Sigmoid colon (tissue), 7 donors: ENCODE results near the gene FOXN3. TPM values are rescaled to one million over a fixed set of nuclear protein-coding genes. Genes with fewer than 3 reads are reported as not detected.

ENCODE experiments used
- DNase-seq: peaks from one replicate; pipeline ENCODE4 v3.0.0-alpha.2; 2019
- H3K27ac ChIP-seq, 4 donors: fragments of 200-600 bp; sonication (generic); one replicate each; pipeline ENCODE4 v1.5.1; 2016 to 2019; ENCODE audit warnings: mild to moderate bottlenecking in 1 of 4
- H3K27me3 ChIP-seq, 3 donors: fragments of 200-600 bp; sonication (generic); one replicate each; pipeline ENCODE4 v1.5.1; 2019; ENCODE audit warnings: mild to moderate bottlenecking in 1 of 3
- H3K36me3 ChIP-seq, 4 donors: fragments of 200-600 bp; sonication (generic); one replicate each; pipeline ENCODE4 v1.5.1; 2016 to 2019
- H3K4me1 ChIP-seq, 4 donors: fragments of 200-600 bp; sonication (generic); one replicate each; pipeline ENCODE4 v1.5.1; 2017 to 2019
- H3K4me3 ChIP-seq, 4 donors: fragments of 200-600 bp; sonication (generic); one replicate each; pipeline ENCODE4 v1.5.1; 2017 to 2019; ENCODE audit warnings: mild to moderate bottlenecking in 2 of 4, moderate library complexity in 1 of 4
- H3K9me3 ChIP-seq, 4 donors: fragments of 200-600 bp in 3 of 4; sonication (generic) in 3 of 4; one replicate each; pipeline versions ENCODE4 v1.5.1 to v1.6.1; 2013 to 2019
- EP300 ChIP-seq, 4 donors: sonication (generic); formaldehyde crosslinking; IDR thresholded peaks; one replicate each; pipeline ENCODE4 v1.6.1; 2017; ENCODE audit warnings: antibody characterized with exemption in 4 of 4
- POLR2A ChIP-seq, 2 donors: fragments of 450-650 bp; IDR thresholded peaks; one replicate each; pipeline ENCODE4 v1.6.1; 2016; ENCODE audit warnings: antibody characterized with exemption in 2 of 2, mild to moderate bottlenecking in 2 of 2, moderate library complexity in 2 of 2
- POLR2AphosphoS5 ChIP-seq, 4 donors: sonication (generic); formaldehyde crosslinking; IDR thresholded peaks; one replicate each; pipeline ENCODE4 v1.6.1; 2017; ENCODE audit warnings: antibody characterized with exemption in 4 of 4
- WGBS, 2 donors: extraction: QIAGEN DNeasy Blood & Tissue Kit; methylation state at CpG; one replicate each; pipeline ENCODE4 v1.1.7; 2013; 5-methylcytosine and 5-hydroxymethylcytosine counted together
- intact Hi-C: fragments of 100-400 bp; cut with DNase I; formaldehyde crosslinking; loops from one replicate; pipeline ENCODE4 v1.15.1; 2023
- polyA plus RNA-seq, 3 donors: library from polyadenylated mRNA; stranded (reverse); fragments of 200-250 nt; gene quantifications; one replicate each; pipeline ENCODE4 v1.2.3, GENCODE V29; 2013
- total RNA-seq, 4 donors: library from RNA; depleted of rRNA; stranded (reverse); fragments of >200 nt; gene quantifications; one replicate each; pipeline ENCODE4 v1.1.0, GENCODE V29; 2016
- TF ChIP-seq, protein P1 (sequence below), 4 experiments: fragments of 450-650 bp in 3 of 4; fragments of 200-600 bp in 1 of 4; IDR thresholded peaks; one replicate each; pipeline ENCODE4 v1.5.1; 2016 to 2019; ENCODE audit warnings: antibody characterized with exemption in 4 of 4, mild to moderate bottlenecking in 3 of 4, moderate library complexity in 2 of 4
- donor health status: healthy with polysubstance abuse.
- donor health status: Bipolar disorder and iron deficiency.
- donor health status: healthy.

The FOXN3 gene
- total and polyA plus RNA-seq, 7 donors: 24.6 to 146 (median 104) TPM

- intact Hi-C loops: loop anchor here (1.0 to 10.0 kb wide), 6 partner anchors 47 to 1077 kb away; no protein-coding TSS in a partner anchor
- Histone ChIP-seq H3K9me3 (no peaks in the 10 kb centered on the region), H3K4me1 (peaks cover 0 to 64% (median 45%) of the 10 kb centered on the region in 4 donors), H3K4me3 (no peak overlapping the region), H3K27ac (peak overlapping the region; percentile 87 to 95 (median 90)), H3K36me3 (no peaks in the 10 kb centered on the region), H3K27me3 (no peaks in the 10 kb centered on the region)
- WGBS, 2 donors: 56 to 69% methylated on average over 16 of the region's 16 CpGs
- DNase-seq: peak; percentile 73
- TF ChIP-seq POLR2AphosphoS5 (IDR thresholded peaks at IDR 0.05) (peak; percentile 58 to 89 (median 62)), EP300 (IDR thresholded peaks at IDR 0.05) (peak; percentile 75 to 99 (median 88)), POLR2A (IDR thresholded peaks at IDR 0.05) (no peak)
Observed at GRCh38 chr14:89304972-89305703, 111.9 kb downstream of the FOXN3 start.

DNA sequence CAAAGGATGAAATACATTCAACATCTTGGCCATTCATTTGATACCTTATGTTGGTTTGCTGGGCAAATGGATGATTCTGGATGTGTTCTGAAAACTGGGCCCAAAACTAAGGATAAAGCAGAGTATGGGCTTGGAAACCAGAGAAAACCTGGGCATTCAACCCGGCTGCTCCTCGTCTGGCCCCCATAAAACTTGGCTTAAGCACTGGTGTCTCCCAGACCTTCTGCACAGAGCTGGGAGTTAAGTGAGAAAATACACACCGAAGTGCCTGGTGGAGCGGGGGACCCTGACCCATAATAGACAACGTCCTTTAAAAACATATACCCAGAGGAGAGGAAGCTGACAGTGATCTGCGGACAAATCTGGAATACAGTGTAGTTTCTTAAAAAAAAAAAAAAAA, 112.5 kb downstream of the FOXN3 start:
- no peaks in the 10 kb centered on the region for H3K27me3 ChIP-seq
- DNase-seq: no peak
- H3K4me3 ChIP-seq: peak overlapping the region; percentile 1 to 28 (median 20)
- no peaks in the 10 kb centered on the region for H3K36me3 ChIP-seq
- no peaks in the 10 kb centered on the region for H3K9me3 ChIP-seq
- TF ChIP-seq POLR2AphosphoS5 (IDR thresholded peaks at IDR 0.05): no peak
- no peak for TF ChIP-seq POLR2A (IDR thresholded peaks at IDR 0.05)
- no peak for TF ChIP-seq EP300 (IDR thresholded peaks at IDR 0.05)
- TF ChIP-seq, protein P1, sequence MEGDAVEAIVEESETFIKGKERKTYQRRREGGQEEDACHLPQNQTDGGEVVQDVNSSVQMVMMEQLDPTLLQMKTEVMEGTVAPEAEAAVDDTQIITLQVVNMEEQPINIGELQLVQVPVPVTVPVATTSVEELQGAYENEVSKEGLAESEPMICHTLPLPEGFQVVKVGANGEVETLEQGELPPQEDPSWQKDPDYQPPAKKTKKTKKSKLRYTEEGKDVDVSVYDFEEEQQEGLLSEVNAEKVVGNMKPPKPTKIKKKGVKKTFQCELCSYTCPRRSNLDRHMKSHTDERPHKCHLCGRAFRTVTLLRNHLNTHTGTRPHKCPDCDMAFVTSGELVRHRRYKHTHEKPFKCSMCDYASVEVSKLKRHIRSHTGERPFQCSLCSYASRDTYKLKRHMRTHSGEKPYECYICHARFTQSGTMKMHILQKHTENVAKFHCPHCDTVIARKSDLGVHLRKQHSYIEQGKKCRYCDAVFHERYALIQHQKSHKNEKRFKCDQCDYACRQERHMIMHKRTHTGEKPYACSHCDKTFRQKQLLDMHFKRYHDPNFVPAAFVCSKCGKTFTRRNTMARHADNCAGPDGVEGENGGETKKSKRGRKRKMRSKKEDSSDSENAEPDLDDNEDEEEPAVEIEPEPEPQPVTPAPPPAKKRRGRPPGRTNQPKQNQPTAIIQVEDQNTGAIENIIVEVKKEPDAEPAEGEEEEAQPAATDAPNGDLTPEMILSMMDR (IDR thresholded peaks at IDR 0.05): no peak
- H3K27ac ChIP-seq: peak overlapping the region; percentile 87 to 95 (median 90)
- peaks cover 0 to 59% (median 45%) of the 10 kb centered on the region in 4 donors for H3K4me1 ChIP-seq
- WGBS, 2 donors: 78 to 83% methylated on average over 6 of the region's 6 CpGs
- intact Hi-C loops: loop anchor here (1.0 to 10.0 kb wide), 5 partner anchors 80 to 1078 kb away; no protein-coding TSS in a partner anchor

- DNase-seq: peak; percentile 91
- H3K9me3 ChIP-seq: no peaks in the 10 kb centered on the region
- peaks cover 0 to 53% (median 45%) of the 10 kb centered on the region in 4 donors for H3K4me1 ChIP-seq
- TF ChIP-seq POLR2AphosphoS5 (IDR thresholded peaks at IDR 0.05): peak; percentile 63 to 96 (median 83)
- no peak for TF ChIP-seq POLR2A (IDR thresholded peaks at IDR 0.05)
- TF ChIP-seq, protein P1 (IDR thresholded peaks at IDR 0.05): no peak
- peak; percentile 81 to 98 (median 86) for TF ChIP-seq EP300 (IDR thresholded peaks at IDR 0.05)
- no peaks in the 10 kb centered on the region for H3K36me3 ChIP-seq
- H3K4me3 ChIP-seq: peak overlapping the region; percentile 1 to 28 (median 20)
- peak overlapping the region; percentile 87 to 95 (median 90) for H3K27ac ChIP-seq
- 18 to 44% methylated on average over 14 of the region's 14 CpGs for WGBS, 2 donors
- intact Hi-C loops: loop anchor here (1.0 to 10.0 kb wide), 5 partner anchors 81 to 1079 kb away; no protein-coding TSS in a partner anchor
- no peaks in the 10 kb centered on the region for H3K27me3 ChIP-seq
Observed at GRCh38 chr14:89303456-89304435, 113.3 kb downstream of the FOXN3 start.

GRCh38 chr14:89302396-89302950, 114.6 kb downstream of the FOXN3 start:
- TF ChIP-seq POLR2AphosphoS5 (IDR thresholded peaks at IDR 0.05) (no peak), POLR2A (IDR thresholded peaks at IDR 0.05) (no peak), EP300 (IDR thresholded peaks at IDR 0.05) (no peak)
- TF ChIP-seq, protein P1 (IDR thresholded peaks at IDR 0.05): no peak
- H3K27ac ChIP-seq: peak overlapping the region; percentile 87 to 95 (median 90)
- H3K27me3 ChIP-seq: no peaks in the 10 kb centered on the region
- WGBS, 2 donors: 84 to 96% methylated on average over 7 of the region's 7 CpGs
- intact Hi-C loops: loop anchor here (5.0 to 10.0 kb wide), 4 partner anchors 82 to 1080 kb away; no protein-coding TSS in a partner anchor
- H3K4me3 ChIP-seq: no peak overlapping the region
- H3K36me3 ChIP-seq: no peaks in the 10 kb centered on the region
- peaks cover 0 to 55% (median 45%) of the 10 kb centered on the region in 4 donors for H3K4me1 ChIP-seq
- DNase-seq: no peak
- H3K9me3 ChIP-seq: no peaks in the 10 kb centered on the region
